ENCODE measurements around the gene SLC27A3. TPM values are rescaled to one million over a fixed set of nuclear protein-coding genes. Genes with fewer than 3 reads are reported as not detected.

The SLC27A3 gene
- total and polyA plus RNA-seq, 2 of the 8 experiments (the other 6 are each of a cell fraction or from before 2014, with no cell fraction given) = 39.1 to 40.1 TPM

GRCh38 chr1:153752072-153752471, 23.1 kb upstream of the SLC27A3 start:
- WGBS, 2 experiments (ENCODE audit: extremely low coverage in 1 of 2, insufficient coverage in 1 of 2, insufficient read length in 1 of 2, insufficient replicate concordance in 2 of 2, low coverage in 1 of 2, low lambda C conversion rate in 2 of 2, missing lambda C conversion rate in 1 of 2) = 96% methylated on average over 2 of the region's 2 CpGs; no CpG with 5 or more reads in 1 of the 2 experiments
- H3K18ac ChIP-seq (ENCODE audit: extremely low read depth, low read length) = no peak overlapping the region
- H2BK120ac ChIP-seq (replicated peaks; ENCODE audit: low read depth, low read length) = no peak overlapping the region
- H2AK5ac ChIP-seq (ENCODE audit: low read depth, low read length) = no peak overlapping the region
- no peak overlapping the region for H2BK20ac ChIP-seq (ENCODE audit: low read length)
- no peak overlapping the region for H2BK15ac ChIP-seq (ENCODE audit: low read length)
- H3K23ac ChIP-seq (ENCODE audit: insufficient read length) = no peak overlapping the region
- H3K4me2 ChIP-seq (ENCODE audit: insufficient read depth in 1 of 2, low read depth in 2 of 2, low read length in 2 of 2) = no peak overlapping the region
- H3K23me2 ChIP-seq (ENCODE audit: low read depth, low read length) = no peaks in the 10 kb centered on the region
- peaks cover 0 to 2% of the 10 kb centered on the region in 2 experiments; a peak in 2 of 4 replicates for H3K79me2 ChIP-seq (ENCODE audit: control insufficient read depth in 1 of 2, insufficient read depth in 2 of 2, low read length in 2 of 2)
- H3K4me3 ChIP-seq (ENCODE audit: extremely low read depth in 1 of 4, insufficient read depth in 2 of 4, low read depth in 3 of 4, low read length in 4 of 4) = no peak overlapping the region
- no peaks in the 10 kb centered on the region for H4K20me1 ChIP-seq (replicated peaks in 1 of 2; ENCODE audit: control insufficient read depth in 1 of 2, insufficient read depth in 2 of 2, low read length in 2 of 2)
- H3K56ac ChIP-seq (replicated peaks; ENCODE audit: insufficient read length, low read depth, low read length) = no peak overlapping the region
- H3K14ac ChIP-seq (ENCODE audit: insufficient read length) = no peak overlapping the region
- H3K36me3 ChIP-seq (ENCODE audit: control insufficient read depth in 2 of 4, insufficient read depth in 4 of 4, low read length in 3 of 4) = peaks cover 21 to 68% (median 45%) of the 10 kb centered on the region in 4 experiments
- H3K27me3 ChIP-seq (replicated peaks in 1 of 4; ENCODE audit: control insufficient read depth in 3 of 4, extremely low read depth in 1 of 4, insufficient read depth in 3 of 4, low read length in 3 of 4) = no peaks in the 10 kb centered on the region
- no peaks in the 10 kb centered on the region for H3K9me3 ChIP-seq (ENCODE audit: insufficient read depth in 2 of 2, low read depth in 1 of 2, low read length in 1 of 2)
- DNase-seq (ENCODE audit: low read depth in 1 of 2, low spot score in 2 of 2) (no peak), FAIRE-seq (no peak)
- H4K91ac ChIP-seq (replicated peaks; ENCODE audit: insufficient read length, low read length) = no peak overlapping the region
- H3K4me1 ChIP-seq (replicated peaks in 1 of 4; ENCODE audit: control insufficient read depth in 3 of 4, insufficient read depth in 4 of 4, low read length in 3 of 4) = peaks cover 0 to 15% (median 3%) of the 10 kb centered on the region in 4 experiments; a peak in 5 of 7 replicates
- H2AFZ ChIP-seq (ENCODE audit: low read length) = no peak overlapping the region
- no peak overlapping the region for H3K4ac ChIP-seq (replicated peaks; ENCODE audit: insufficient read length, low read depth, low read length)
- no peak overlapping the region for H4K8ac ChIP-seq (ENCODE audit: extremely low read depth, insufficient read depth, low read length)
- H3K27ac ChIP-seq (ENCODE audit: low read depth, low read length) = no peak overlapping the region
- CTCF ChIA-PET (ENCODE audit: partially characterized antibody) = interaction anchor here (0.9 to 16.7 kb wide), 8 partner anchors 9 to 241 kb away, joined by 3 to 190 read pairs (median 5); partner anchors contain the start of gene NPR1
- POLR2A ChIA-PET (ENCODE audit: partially characterized antibody) = interaction anchor here (1.3 kb wide), 1 partner anchor 12 kb away, joined by 4 read pairs; no protein-coding TSS in a partner anchor
- no peak overlapping the region for H2BK12ac ChIP-seq (ENCODE audit: low read depth, low read length)
- no peak overlapping the region for H4K5ac ChIP-seq (ENCODE audit: insufficient read length, low read depth, low read length)
- H3K9ac ChIP-seq (replicated peaks in 1 of 4; ENCODE audit: extremely low read depth in 1 of 4, low read depth in 3 of 4, low read length in 3 of 4) = peak overlapping the region in 1 of 4 experiments; percentile 41; a peak in 1 of 7 replicates
- no peak overlapping the region for H2BK5ac ChIP-seq (ENCODE audit: low read depth, low read length)
- H3K79me1 ChIP-seq (ENCODE audit: low read depth, low read length) = no peaks in the 10 kb centered on the region
- TF ChIP-seq ATF3 (IDR thresholded peaks at IDR 0.05; ENCODE audit: insufficient read depth, low read depth, low read length) = no peak
- no peak for TF ChIP-seq SP2 (IDR thresholded peaks at IDR 0.05; ENCODE audit: low read length)
- TF ChIP-seq EP300 (IDR thresholded peaks at IDR 0.05; ENCODE audit: borderline replicate concordance in 1 of 2, low read depth in 2 of 2, low read length in 2 of 2) = no peak
- TF ChIP-seq PHF8 (conservative IDR thresholded peaks at IDR 0.05; ENCODE audit: low read depth, low read length) = no peak
- TF ChIP-seq RXRA (IDR thresholded peaks at IDR 0.05; ENCODE audit: insufficient read depth, low read depth, low read length) = no peak
- no peak for TF ChIP-seq SIN3A (conservative IDR thresholded peaks at IDR 0.05 in 1 of 2, IDR thresholded peaks at IDR 0.05 in 1 of 2; ENCODE audit: low read depth in 1 of 2, low read length in 2 of 2)
- TF ChIP-seq CEBPB (IDR thresholded peaks at IDR 0.05; ENCODE audit: low read depth, low read length) = no peak
- no peak for TF ChIP-seq NANOG (IDR thresholded peaks at IDR 0.05; ENCODE audit: insufficient read depth, low read depth, low read length, poor library complexity, severe bottlenecking)
- TF ChIP-seq POLR2A (IDR thresholded peaks at IDR 0.05; ENCODE audit: control extremely low read depth in 1 of 2, low read depth in 2 of 2, low read length in 2 of 2) = no peak
- no peak for TF ChIP-seq USF2 (IDR thresholded peaks at IDR 0.05; ENCODE audit: low read length)
- no peak for TF ChIP-seq HDAC2 (IDR thresholded peaks at IDR 0.05; ENCODE audit: borderline replicate concordance in 1 of 2, low read depth in 2 of 2, low read length in 2 of 2)

Data from H1 (cell line).